H1 (cell line): Measurements from ENCODE around the gene HSPA1L. TPM values are rescaled to one million over a fixed set of nuclear protein-coding genes. Genes with fewer than 3 reads are reported as not detected.

Experiments used
- NANOG ChIP-seq: IDR thresholded peaks from 2 replicates; pipeline ENCODE4 v1.6.1; 2011; ENCODE audit warnings: low read length, low read depth, mild to moderate bottlenecking, inconsistent platforms; ENCODE audit not compliant: insufficient read depth, poor library complexity, severe bottlenecking
- polyA plus RNA-seq, 7 experiments: library from polyadenylated mRNA; depleted of rRNA in 3 of 7; stranded (reverse) in 5 of 7; unstranded in 2 of 7; fragments of >200 nt in 5 of 7; fragments of 200-250 nt in 2 of 7; gene quantifications; 1 replicate in 5 of 7; 2 replicates in 1 of 7; 4 replicates in 1 of 7; pipeline versions ENCODE4 v1.2.1 to v1.2.3, GENCODE V29; 2011 to 2013; ENCODE audit warnings: missing spikeins in 2 of 7, mixed read lengths in 2 of 7
- total RNA-seq: library from RNA; stranded (reverse); fragmentation: NEBNext Ultra II Directional; extraction: Animal tissue kit (Norgen Biotek cat#: 25700); gene quantifications from 2 replicates; pipeline ENCODE4 v1.2.1, GENCODE V29; 2021
- TF ChIP-seq, protein P1 (sequence below): IDR thresholded peaks from 2 replicates; pipeline ENCODE4 v1.6.1; 2012; ENCODE audit warnings: inconsistent platforms
- TF ChIP-seq, protein P2 (sequence below): IDR thresholded peaks from 2 replicates; pipeline ENCODE4 v1.6.1; 2012; ENCODE audit warnings: low read length, inconsistent platforms

The HSPA1L gene
- total and polyA plus RNA-seq, 2 of the 8 experiments (the other 6 are each of a cell fraction or from before 2014, with no cell fraction given): 1.00 to 1.9 TPM

DNA sequence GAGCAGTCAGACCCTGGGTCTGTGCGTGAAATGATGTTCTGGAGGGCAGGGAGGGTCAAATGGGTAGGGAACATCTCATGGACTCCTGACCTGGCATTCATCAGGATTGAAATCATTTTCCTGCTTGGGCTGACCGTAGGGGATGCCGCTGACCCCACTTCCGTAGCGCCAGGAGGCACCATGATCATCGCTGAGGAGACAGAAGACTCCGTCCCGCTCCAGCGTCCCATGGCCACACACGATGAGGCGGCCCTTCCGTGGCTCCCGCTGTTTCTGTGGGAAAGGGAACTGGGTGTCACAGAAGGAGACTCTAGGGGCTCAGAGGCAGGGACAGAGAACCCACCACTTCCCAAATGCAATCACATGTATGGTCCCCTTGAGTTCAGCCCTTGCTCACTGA, 45.3 kb upstream of the HSPA1L start (continued):
- TF ChIP-seq, protein P1, sequence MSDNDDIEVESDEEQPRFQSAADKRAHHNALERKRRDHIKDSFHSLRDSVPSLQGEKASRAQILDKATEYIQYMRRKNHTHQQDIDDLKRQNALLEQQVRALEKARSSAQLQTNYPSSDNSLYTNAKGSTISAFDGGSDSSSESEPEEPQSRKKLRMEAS: no peak
- TF ChIP-seq, protein P2, sequence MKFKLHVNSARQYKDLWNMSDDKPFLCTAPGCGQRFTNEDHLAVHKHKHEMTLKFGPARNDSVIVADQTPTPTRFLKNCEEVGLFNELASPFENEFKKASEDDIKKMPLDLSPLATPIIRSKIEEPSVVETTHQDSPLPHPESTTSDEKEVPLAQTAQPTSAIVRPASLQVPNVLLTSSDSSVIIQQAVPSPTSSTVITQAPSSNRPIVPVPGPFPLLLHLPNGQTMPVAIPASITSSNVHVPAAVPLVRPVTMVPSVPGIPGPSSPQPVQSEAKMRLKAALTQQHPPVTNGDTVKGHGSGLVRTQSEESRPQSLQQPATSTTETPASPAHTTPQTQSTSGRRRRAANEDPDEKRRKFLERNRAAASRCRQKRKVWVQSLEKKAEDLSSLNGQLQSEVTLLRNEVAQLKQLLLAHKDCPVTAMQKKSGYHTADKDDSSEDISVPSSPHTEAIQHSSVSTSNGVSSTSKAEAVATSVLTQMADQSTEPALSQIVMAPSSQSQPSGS: no peak
- TF ChIP-seq NANOG: no peak
